Activated naive CD4-positive, alpha-beta T cell treated with anti-CD3 and anti-CD28 coated beads, Interleukin-2, amount 50 U/mL, for 16 hours (primary cell): Measurements from ENCODE around the gene PWP2.
"Not testable (repeated sequence)": the region's sequence is repeated elsewhere in the genome, so short reads cannot be mapped to it uniquely, and the experiment has no call there.

Source experiments
- DNase-seq: peaks from one replicate; pipeline ENCODE4 v3.0.0-alpha.2; 2020

The PWP2 gene

DNA sequence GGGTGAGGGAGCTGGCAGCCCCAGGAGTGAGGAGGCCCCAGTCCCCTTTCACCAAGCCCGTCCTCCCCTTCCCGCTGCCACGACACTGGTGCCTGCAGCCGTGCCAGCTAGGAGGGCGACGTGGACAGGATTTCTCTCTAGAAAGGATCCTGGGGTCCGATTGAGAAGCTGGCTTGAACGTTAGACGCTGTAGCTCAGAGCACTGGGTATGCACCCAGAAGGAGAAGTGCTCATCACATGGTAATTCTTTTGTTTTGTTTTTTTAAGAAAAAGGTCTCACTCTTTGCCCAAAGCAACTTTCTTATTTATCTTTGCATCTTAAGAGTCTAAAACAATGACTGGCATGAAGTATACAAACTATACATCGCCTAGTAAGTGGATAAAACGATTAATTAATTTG is 60.3 kb downstream of the PWP2 start:
- not testable (repeated sequence) for DNase-seq

DNA sequence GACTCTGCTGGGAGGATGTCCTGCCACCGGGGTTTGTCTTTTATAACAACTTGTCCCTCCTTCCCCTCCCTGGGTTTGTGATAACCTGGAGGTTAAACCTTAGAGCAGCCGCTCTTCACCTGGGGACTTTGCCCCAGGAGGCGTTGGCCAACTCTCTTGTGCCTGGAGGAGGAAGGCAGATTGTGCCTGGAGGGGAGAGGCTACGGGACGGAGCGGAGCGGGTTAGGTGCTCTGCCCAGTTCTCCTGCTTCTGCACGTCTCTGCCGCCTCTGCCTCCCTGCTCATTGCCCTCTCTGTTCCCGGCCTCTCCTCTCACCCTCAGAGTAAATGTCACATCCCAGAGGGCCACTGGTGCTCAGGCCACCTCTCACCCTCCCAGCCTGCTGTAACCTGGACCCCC is 63.1 kb downstream of the PWP2 start:
- DNase-seq, result not testable (repeated sequence)

DNA sequence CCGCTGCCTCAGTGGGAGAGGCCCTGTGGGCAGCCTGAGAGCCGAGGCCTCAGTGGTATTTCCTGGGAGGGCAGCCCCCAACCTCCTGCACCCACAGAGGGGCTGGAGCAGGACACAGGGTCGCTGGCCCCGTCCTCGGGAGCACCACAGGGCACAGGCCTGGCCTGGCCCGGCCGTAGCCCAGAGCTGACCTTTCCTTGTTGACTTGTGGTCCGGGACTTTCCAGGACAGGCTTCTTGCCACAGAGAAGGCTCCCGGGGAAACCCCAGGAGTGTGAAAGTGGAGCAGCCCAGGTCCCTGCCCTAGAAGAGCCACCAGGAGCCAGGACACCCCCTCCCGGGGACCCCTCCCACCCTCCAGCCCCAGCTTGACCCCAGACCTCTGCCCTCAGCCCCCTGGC is 63.7 kb downstream of the PWP2 start:
- DNase-seq, result not testable (repeated sequence)

DNA sequence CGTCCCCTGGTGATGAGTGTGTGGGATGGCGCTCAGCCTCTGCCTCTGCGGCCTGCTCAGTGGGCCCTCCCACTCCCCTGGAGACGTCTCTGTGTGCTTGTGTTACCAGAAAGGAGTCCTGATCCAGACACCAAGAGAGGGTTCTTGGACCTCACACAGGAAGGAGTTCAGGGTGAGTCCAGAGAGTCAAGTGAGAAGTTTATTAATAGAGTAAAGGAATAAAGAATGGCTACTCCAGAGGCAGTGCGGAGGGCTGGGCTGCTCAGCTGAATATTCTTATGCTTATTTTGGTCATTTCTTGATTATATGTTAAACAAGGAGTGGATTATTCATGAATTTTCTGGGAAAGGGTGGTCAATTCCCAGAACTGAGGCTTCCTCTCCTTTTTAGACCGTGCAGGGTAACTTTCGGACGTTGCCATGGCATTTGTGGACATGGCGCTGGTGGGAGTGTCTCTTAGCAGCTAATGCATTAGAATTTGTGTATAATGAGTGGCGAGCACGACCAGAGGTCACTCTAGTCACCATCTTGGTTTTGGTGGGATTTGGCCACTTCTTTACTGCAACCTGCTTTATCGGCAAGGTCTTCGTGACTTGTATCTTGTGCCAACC is 64.9 kb downstream of the PWP2 start:
- not testable (repeated sequence) for DNase-seq

DNA sequence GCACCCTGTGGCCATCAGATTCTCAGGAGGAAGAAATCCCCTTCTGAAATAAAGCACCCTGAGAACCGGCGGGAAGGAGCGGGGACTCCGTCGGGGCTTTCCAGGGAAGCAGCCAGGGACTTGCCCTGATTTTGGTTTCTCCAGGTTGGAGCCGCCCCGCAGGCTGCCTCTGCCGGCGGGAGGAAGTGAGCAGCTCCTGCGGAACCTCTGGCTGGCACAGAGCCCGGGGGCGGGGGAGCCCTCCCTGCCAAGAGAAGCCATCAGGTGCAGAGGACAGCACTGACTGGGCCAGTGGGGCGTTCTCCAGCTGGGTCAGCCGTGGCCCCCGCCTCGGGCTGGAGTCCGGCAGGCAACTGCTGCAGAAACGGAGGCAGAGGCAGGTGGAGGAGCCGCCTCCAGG is 65.5 kb downstream of the PWP2 start:
- DNase-seq, result not testable (repeated sequence)

DNA sequence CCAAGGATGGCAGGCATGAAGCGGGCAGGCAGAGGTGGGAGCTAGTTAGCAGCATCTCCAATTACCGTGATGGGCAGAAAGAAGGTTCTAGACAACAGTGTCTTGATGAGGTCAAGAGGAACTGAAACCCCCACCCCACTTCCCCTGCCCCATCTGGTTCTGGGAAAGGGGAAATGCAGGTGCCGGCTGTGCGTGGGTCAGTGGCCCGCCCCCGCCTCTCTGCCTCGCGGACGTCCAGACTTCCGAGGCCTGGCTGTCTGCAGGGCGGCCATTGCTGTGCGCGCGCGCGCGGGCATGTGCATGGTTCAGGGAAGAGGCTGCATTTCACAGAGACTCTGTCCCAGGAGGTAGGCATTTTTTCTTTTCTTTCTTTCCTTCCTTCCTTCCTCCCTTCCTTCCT is 68.0 kb downstream of the PWP2 start:
- DNase-seq, result not testable (repeated sequence)

DNA sequence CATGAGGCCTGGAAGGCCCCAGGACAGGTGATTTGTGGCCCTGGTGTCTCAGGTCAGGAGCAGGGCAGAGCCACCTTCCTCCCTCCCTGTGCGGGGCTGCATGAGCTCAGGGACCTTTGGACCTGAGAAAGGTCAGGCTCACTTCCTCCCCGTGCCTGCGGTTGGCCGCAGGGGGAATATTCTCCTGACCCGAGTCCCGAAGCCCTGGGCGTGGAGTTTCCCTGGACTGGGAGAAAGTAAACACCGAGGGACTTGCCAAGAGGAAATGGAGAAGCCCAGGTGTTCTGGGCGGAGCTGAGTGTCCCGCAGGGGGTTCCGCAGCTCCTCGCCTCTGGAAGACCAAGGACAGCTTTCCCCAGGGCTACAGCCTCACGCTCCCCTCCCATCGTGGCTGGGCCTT is 68.9 kb downstream of the PWP2 start:
- not testable (repeated sequence) for DNase-seq
